Stimulated activated CD8-positive, alpha-beta memory T cell treated with anti-CD3 and anti-CD28 coated beads, Interleukin-4, amount 100 ng/mL, for 1 hour (primary cell): ENCODE data around the gene SLC19A3.
"Not testable (repeated sequence)": the region's sequence is repeated elsewhere in the genome, so short reads cannot be mapped to it uniquely, and the experiment has no call there.

Source experiments
- DNase-seq, 2 donors: peaks; one replicate each; pipeline ENCODE4 v3.0.0-alpha.2; 2020; ENCODE audit warnings: low read depth in 2 of 2, low spot score in 1 of 2

Gene SLC19A3

GRCh38 chr2:227717687-227718567 lies at the start of gene SLC19A3:
Gene SLC19A3 (minus strand): TSS chr2:227718028. CDS start chr2:227702318, 15,710 bp downstream.
- no peak for DNase-seq

- DNase-seq = peak; percentile 8 to 17
These were observed 48.6 kb upstream of the SLC19A3 start for GRCh38 chr2:227766373-227766883.

GRCh38 chr2:227765788-227766372 lies 48.1 kb upstream of the SLC19A3 start:
- no peak for DNase-seq

- no peak for DNase-seq
These were observed 44.1 kb upstream of the SLC19A3 start for GRCh38 chr2:227761740-227762476.

GRCh38 chr2:227759411-227760118 lies 41.7 kb upstream of the SLC19A3 start:
- DNase-seq = no peak

- not testable (repeated sequence) for DNase-seq
These were observed 38.4 kb upstream of the SLC19A3 start for GRCh38 chr2:227756261-227756660.

- no peak for DNase-seq
These were observed 30.3 kb upstream of the SLC19A3 start for GRCh38 chr2:227748079-227748478.

- DNase-seq = no peak
These were observed 27.8 kb upstream of the SLC19A3 start, which contains the start of gene SCYGR8 for GRCh38 chr2:227745594-227745993. Gene SCYGR8 (plus strand): TSS chr2:227745894. CDS start chr2:227745894, 0 bp downstream.

- not testable (repeated sequence) for DNase-seq
These were observed 22.9 kb upstream of the SLC19A3 start for GRCh38 chr2:227740705-227741104.

GRCh38 chr2:227739351-227739750 lies 21.5 kb upstream of the SLC19A3 start:
- no peak for DNase-seq

- DNase-seq = no peak
These were observed 10.2 kb upstream of the SLC19A3 start, which contains the start of gene SCYGR7 for GRCh38 chr2:227728035-227728434. Gene SCYGR7 (plus strand): TSS chr2:227728335. CDS start chr2:227728335, 0 bp downstream.

GRCh38 chr2:227724394-227725039 lies 6.7 kb upstream of the SLC19A3 start, which contains the start of gene SCYGR6:
Gene SCYGR6 (minus strand): TSS chr2:227724757. CDS start chr2:227724757, 0 bp downstream.
- DNase-seq = no peak

GRCh38 chr2:227722821-227723220 lies 5.0 kb upstream of the SLC19A3 start:
- DNase-seq = not testable (repeated sequence)

- no peak for DNase-seq
These were observed 2.9 kb upstream of the SLC19A3 start for GRCh38 chr2:227720680-227721079.

- no peak for DNase-seq
These were observed 1.8 kb upstream of the SLC19A3 start for GRCh38 chr2:227719641-227720040.

GRCh38 chr2:227716501-227716900 lies 1.3 kb downstream of the SLC19A3 start:
- no peak for DNase-seq

GRCh38 chr2:227713291-227713690 lies 4.5 kb downstream of the SLC19A3 start:
- no peak for DNase-seq

GRCh38 chr2:227710986-227711385 lies 6.8 kb downstream of the SLC19A3 start:
- DNase-seq = no peak

GRCh38 chr2:227707390-227707789 lies 10.4 kb downstream of the SLC19A3 start:
- DNase-seq = no peak

- no peak for DNase-seq
These were observed 11.0 kb downstream of the SLC19A3 start for GRCh38 chr2:227706859-227707258.
